GM21737 (cell line): ENCODE results near the gene RAB15.
"Not testable (repeated sequence)": the region's sequence is repeated elsewhere in the genome, so short reads cannot be mapped to it uniquely, and the experiment has no call there.

Experiments used
- ATAC-seq: cut with Tn5 transposase; IDR thresholded peaks from one replicate; pipeline ENCODE4 v1.9.1; 2021; ENCODE audit warnings: mild to moderate bottlenecking, moderate library complexity; ENCODE audit not compliant: unreplicated experiment

The RAB15 gene

GRCh38 chr14:64913477-64913876 is 58.7 kb downstream of the RAB15 start:
- ATAC-seq: not testable (repeated sequence)

- no peak for ATAC-seq
These were observed 59.9 kb downstream of the RAB15 start for GRCh38 chr14:64912261-64912660.

DNA sequence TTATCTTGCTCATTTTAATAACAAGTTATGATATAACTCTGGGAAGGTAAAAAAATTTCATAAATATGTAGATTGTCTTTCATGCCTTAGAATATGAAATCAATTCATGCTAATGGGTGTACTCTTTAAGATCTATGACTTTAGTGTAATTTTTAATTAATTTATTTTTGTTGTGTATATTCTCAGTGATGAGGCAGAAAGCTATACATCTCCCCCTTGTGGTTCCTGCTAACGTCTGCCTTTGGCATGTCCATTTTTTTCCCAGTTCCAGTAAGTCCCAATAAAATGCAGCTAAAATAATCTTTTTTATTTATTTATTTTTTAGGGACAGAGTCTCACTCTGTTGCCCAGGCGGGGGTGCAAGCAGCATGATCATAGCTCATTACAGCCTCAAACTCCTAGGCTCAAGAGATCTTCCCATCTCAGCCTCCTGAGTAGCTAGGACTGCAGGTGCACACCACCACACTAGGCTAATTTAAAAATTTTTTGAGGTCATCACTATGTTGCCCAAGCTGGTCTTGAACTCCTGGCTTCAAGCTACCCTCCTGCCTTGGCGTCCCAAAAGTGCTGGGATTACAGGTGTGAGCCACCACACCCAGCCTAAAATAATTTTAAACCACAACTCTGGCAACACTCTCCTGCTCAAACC is 61.2 kb downstream of the RAB15 start:
- no peak for ATAC-seq

DNA sequence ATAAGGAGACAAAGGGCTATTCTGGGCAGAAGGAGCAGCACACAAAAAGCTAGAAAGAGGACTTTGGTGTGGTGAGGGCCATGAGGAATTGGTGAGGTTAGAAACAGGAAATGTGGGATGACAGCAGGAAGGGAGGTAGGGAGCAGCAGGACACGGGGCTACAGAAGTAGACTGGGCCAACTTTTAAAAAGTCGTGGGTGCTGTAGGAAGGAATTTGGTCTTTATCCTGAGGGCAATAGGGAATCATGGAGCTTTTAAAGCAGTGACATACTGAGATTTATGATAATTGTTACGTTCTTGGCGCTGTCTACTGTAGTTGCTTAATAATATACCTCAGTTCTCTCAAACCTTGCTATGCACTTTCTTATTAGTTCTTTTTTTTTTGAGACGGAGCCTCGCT is 66.1 kb downstream of the RAB15 start:
- no peak for ATAC-seq

- no peak for ATAC-seq
These were observed 72.2 kb downstream of the RAB15 start for GRCh38 chr14:64899958-64900357.
